OCI-LY7 (cell line): Measurements from ENCODE around the gene ZBTB40.

ENCODE experiments used
- EZH2phosphoT487 ChIP-seq: fragments of 200-600 bp; sonication (generic); IDR thresholded peaks from 2 replicates; pipeline ENCODE4 v1.6.1; 2018; ENCODE audit warnings: low read depth, borderline replicate concordance, mild to moderate bottlenecking, mixed run types, antibody characterized with exemption, low read length, moderate library complexity, mixed read lengths
- TF ChIP-seq, protein P1 (sequence below): fragments of 200-600 bp; sonication (generic); conservative IDR thresholded peaks from 2 replicates; pipeline ENCODE4 v1.5.1; 2014; ENCODE audit warnings: mild to moderate bottlenecking, antibody characterized with exemption, low read length, moderate library complexity, mixed read lengths

DNA sequence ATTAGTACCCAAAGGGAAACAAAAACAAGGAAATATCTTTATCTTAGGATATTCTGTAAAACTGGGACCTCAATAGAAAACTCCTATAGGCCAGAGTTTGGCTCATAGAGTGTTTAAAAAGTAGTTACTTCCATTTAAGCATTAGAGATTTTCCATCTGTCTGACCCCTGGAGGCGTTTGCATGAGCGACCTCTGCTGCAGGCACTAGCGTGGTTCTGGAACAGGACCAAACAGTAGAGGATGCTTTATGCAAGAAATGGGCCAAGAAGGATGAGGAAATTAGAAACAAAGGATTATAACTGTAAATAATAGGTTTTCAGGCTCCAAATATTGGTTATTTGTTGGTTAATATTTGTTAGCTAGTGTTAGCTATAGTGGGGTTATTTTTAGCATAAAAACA lies 5.7 kb downstream of the ZBTB40 start:
- TF ChIP-seq EZH2phosphoT487, result no peak
- TF ChIP-seq, protein P1, sequence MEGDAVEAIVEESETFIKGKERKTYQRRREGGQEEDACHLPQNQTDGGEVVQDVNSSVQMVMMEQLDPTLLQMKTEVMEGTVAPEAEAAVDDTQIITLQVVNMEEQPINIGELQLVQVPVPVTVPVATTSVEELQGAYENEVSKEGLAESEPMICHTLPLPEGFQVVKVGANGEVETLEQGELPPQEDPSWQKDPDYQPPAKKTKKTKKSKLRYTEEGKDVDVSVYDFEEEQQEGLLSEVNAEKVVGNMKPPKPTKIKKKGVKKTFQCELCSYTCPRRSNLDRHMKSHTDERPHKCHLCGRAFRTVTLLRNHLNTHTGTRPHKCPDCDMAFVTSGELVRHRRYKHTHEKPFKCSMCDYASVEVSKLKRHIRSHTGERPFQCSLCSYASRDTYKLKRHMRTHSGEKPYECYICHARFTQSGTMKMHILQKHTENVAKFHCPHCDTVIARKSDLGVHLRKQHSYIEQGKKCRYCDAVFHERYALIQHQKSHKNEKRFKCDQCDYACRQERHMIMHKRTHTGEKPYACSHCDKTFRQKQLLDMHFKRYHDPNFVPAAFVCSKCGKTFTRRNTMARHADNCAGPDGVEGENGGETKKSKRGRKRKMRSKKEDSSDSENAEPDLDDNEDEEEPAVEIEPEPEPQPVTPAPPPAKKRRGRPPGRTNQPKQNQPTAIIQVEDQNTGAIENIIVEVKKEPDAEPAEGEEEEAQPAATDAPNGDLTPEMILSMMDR, result no peak
